Transverse colon (tissue), 3 donors: ENCODE results near the gene CDK15.

Experiments used
- EP300 ChIP-seq: sonication (generic); formaldehyde crosslinking; IDR thresholded peaks from one replicate; pipeline ENCODE4 v1.6.1; 2017; ENCODE audit warnings: antibody characterized with exemption, low read depth
- TF ChIP-seq, protein P1 (sequence below), 5 experiments: fragments of 200-600 bp in 3 of 5; fragments of 450-650 bp in 2 of 5; sonication (generic) in 3 of 5; IDR thresholded peaks; 1 replicate in 2 of 5; 2 replicates in 3 of 5; pipeline ENCODE4 v1.5.1; 2016 to 2017; ENCODE audit warnings: antibody characterized with exemption in 5 of 5, inconsistent platforms in 3 of 5, mild to moderate bottlenecking in 2 of 5, moderate library complexity in 1 of 5

DNA sequence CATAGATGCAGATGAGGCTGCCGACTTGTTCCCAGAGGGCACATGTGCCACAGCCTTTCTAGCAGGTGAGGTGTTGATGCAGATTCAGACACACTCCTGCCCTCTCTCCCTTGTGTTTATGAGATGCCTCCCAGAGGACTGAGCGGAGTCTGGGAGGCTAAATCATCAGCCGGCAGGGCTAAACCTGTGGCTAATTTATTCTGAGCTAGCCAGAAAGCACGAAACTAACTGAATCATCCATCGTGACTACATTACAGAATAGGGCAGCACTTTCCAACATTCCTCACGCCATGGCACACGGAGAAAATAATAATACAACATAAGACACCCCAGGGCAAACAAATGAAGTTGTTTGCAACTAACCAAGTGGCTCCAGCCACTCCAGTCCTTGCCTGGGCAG, 125.6 kb downstream of the CDK15 start:
- TF ChIP-seq, protein P1, sequence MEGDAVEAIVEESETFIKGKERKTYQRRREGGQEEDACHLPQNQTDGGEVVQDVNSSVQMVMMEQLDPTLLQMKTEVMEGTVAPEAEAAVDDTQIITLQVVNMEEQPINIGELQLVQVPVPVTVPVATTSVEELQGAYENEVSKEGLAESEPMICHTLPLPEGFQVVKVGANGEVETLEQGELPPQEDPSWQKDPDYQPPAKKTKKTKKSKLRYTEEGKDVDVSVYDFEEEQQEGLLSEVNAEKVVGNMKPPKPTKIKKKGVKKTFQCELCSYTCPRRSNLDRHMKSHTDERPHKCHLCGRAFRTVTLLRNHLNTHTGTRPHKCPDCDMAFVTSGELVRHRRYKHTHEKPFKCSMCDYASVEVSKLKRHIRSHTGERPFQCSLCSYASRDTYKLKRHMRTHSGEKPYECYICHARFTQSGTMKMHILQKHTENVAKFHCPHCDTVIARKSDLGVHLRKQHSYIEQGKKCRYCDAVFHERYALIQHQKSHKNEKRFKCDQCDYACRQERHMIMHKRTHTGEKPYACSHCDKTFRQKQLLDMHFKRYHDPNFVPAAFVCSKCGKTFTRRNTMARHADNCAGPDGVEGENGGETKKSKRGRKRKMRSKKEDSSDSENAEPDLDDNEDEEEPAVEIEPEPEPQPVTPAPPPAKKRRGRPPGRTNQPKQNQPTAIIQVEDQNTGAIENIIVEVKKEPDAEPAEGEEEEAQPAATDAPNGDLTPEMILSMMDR (IDR thresholded peaks at IDR 0.05): no peak
- TF ChIP-seq EP300: no peak
